Gastrocnemius medialis (tissue), 4 donors: Measurements from ENCODE around the gene MESP1. TPM values are rescaled to one million over a fixed set of nuclear protein-coding genes. Genes with fewer than 3 reads are reported as not detected.

Source experiments
- ATAC-seq, 2 donors: fragments of 150-250 bp; one replicate each; pipeline ENCODE4 v1.9.1; 2016
- DNase-seq, 2 donors: peaks; one replicate each; pipeline ENCODE4 v3.0.0-alpha.2; 2019
- H3K27ac ChIP-seq, 4 donors: fragments of 200-600 bp; sonication (generic); 1 replicate in 1 of 4; 2 replicates in 3 of 4; pipeline ENCODE4 v1.5.1; 2016 to 2018; ENCODE audit warnings: mild to moderate bottlenecking in 2 of 4, moderate library complexity in 1 of 4
- H3K27me3 ChIP-seq, 3 donors: fragments of 200-600 bp; sonication (generic) in 2 of 3; 1 replicate in 1 of 3; 2 replicates in 2 of 3; pipeline versions ENCODE4 v1.5.1 to v1.6.0; 2016 to 2019; ENCODE audit warnings: mild to moderate bottlenecking in 1 of 3, moderate library complexity in 1 of 3
- H3K36me3 ChIP-seq, 2 donors: fragments of 200-600 bp; sonication (generic) in 1 of 2; one replicate each; pipeline ENCODE4 v1.5.1; 2017 to 2018
- H3K4me1 ChIP-seq, 2 donors: fragments of 200-600 bp; sonication (generic) in 1 of 2; one replicate each; pipeline ENCODE4 v1.5.1; 2016 to 2017; ENCODE audit warnings: mild to moderate bottlenecking in 2 of 2
- H3K4me3 ChIP-seq, 4 donors: fragments of 200-600 bp; sonication (generic) in 3 of 4; 1 replicate in 1 of 4; 2 replicates in 3 of 4; pipeline ENCODE4 v1.5.1; 2016 to 2019; ENCODE audit warnings: mild to moderate bottlenecking in 2 of 4
- H3K9me3 ChIP-seq, 3 donors: fragments of 200-600 bp; sonication (generic) in 2 of 3; 1 replicate in 1 of 3; 2 replicates in 2 of 3; pipeline ENCODE4 v1.5.1; 2016 to 2019
- CTCF ChIP-seq, 5 experiments: fragments of 450-650 bp in 3 of 5; fragments of 200-600 bp in 2 of 5; sonication (generic) in 2 of 5; IDR thresholded peaks in 4 of 5; conservative IDR thresholded peaks in 1 of 5; 1 replicate in 4 of 5; 2 replicates in 1 of 5; pipeline ENCODE4 v1.5.1; 2016 to 2019; ENCODE audit warnings: antibody characterized with exemption in 5 of 5, mild to moderate bottlenecking in 3 of 5, moderate library complexity in 3 of 5
- POLR2A ChIP-seq, 2 donors: fragments of 450-650 bp; IDR thresholded peaks; one replicate each; pipeline ENCODE4 v1.6.1; 2017; ENCODE audit warnings: antibody characterized with exemption in 2 of 2, mild to moderate bottlenecking in 2 of 2, moderate library complexity in 2 of 2
- in situ Hi-C, 4 donors: fragments of 200-750 bp; cut with MboI; loops; one replicate each; pipeline versions ENCODE4 v1.15.0 to v1.8.0; 2017; ENCODE audit warnings: low sequenced_read_pairs in 4 of 4
- intact Hi-C: fragments of 100-400 bp; cut with DNase I; formaldehyde crosslinking; loops from one replicate; pipeline ENCODE4 v1.15.1; 2023; ENCODE audit warnings: low total_unique reads
- total RNA-seq, 4 donors: library from RNA; depleted of rRNA; stranded (reverse); fragments of >200 nt; gene quantifications; one replicate each; pipeline versions ENCODE4 v1.1.0 to v1.2.3, GENCODE V29; 2016

MESP1 gene
- total RNA-seq, 4 donors from 2014 or later, result 5.3 to 12.6 (median 6.1) TPM

DNA sequence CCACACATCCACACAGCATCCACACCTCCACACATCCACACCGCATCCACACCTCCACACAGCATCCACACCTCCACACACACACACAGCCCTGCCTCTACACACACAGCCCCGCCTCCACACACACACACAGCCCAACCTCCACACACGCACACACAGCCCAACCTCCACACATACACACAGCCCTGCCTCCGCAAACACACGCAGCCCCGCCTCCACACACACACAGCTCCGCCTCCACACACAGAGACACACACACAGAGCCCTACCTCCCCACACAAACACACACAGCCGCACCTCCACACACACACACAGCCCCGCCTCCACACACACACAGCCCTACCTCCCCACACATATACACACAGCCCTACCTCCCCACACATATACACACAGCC is 4.7 kb downstream of the MESP1 start:
- TF ChIP-seq CTCF (IDR thresholded peaks at IDR 0.05 in 4 of 5, conservative IDR thresholded peaks at IDR 0.05 in 1 of 5) (no peak), POLR2A (IDR thresholded peaks at IDR 0.05) (no peak)
- intact Hi-C loops, result no loop called here
- ATAC-seq (no peak), DNase-seq (no peak)
- H3K4me1 ChIP-seq, result peaks cover 9 to 10% of the 10 kb centered on the region in 2 donors
- H3K27ac ChIP-seq, result no peak overlapping the region
- no peaks in the 10 kb centered on the region for H3K9me3 ChIP-seq
- H3K36me3 ChIP-seq, result no peaks in the 10 kb centered on the region
- H3K27me3 ChIP-seq, result peaks cover 0 to 2% (median 0%) of the 10 kb centered on the region in 3 donors
- in situ Hi-C loops, result no loop called here
- no peak overlapping the region for H3K4me3 ChIP-seq

DNA sequence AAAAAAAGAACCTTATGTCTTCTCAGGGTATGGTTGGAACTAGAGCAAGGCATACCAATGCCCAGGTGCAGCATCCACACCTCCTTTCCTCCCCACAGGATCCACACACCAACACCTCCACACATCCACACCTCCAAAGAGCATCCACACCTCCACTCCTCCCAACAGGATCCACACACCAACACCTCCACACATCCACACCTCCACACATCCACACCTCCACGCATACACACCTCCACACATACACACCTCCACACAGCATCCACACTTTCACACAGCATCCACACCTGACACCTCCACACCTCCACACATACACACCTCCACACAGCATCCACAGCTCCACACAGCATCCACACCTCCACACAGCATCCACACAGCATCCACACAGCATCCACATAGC is 5.3 kb downstream of the MESP1 start:
- no peaks in the 10 kb centered on the region for H3K9me3 ChIP-seq
- in situ Hi-C loops, result no loop called here
- TF ChIP-seq CTCF (IDR thresholded peaks at IDR 0.05 in 4 of 5, conservative IDR thresholded peaks at IDR 0.05 in 1 of 5) (no peak), POLR2A (IDR thresholded peaks at IDR 0.05) (no peak)
- H3K4me1 ChIP-seq, result peaks cover 8 to 9% of the 10 kb centered on the region in 2 donors
- no peak overlapping the region for H3K4me3 ChIP-seq
- ATAC-seq, result no peak
- no peak overlapping the region for H3K27ac ChIP-seq
- DNase-seq, result no peak
- H3K36me3 ChIP-seq, result no peaks in the 10 kb centered on the region
- H3K27me3 ChIP-seq, result peaks cover 0 to 2% (median 0%) of the 10 kb centered on the region in 3 donors
- intact Hi-C loops, result no loop called here

DNA sequence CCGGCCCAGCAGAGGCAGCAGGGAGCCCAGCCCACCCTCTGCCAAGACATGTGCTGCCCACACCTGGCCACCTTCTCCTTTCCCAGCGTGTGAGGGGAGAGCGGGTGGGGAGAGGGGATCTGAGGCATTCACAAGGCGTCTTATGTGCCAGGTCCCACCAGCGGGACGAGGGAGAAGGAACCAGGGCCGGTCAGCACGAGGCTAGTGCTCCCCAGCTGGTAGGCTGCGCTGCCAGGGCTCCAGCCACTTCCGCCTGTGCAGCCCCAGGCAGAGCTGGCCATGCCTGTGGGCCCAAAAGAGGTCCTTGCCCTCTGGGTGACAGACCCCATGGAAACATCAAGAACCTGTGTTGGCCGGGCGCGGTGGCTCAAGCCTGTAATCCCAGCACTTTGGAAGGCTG is 5.9 kb downstream of the MESP1 start:
- DNase-seq (no peak), ATAC-seq (no peak)
- H3K27ac ChIP-seq, result no peak overlapping the region
- H3K4me1 ChIP-seq, result peaks cover 6 to 7% of the 10 kb centered on the region in 2 donors
- peaks cover 0 to 2% (median 0%) of the 10 kb centered on the region in 3 donors for H3K27me3 ChIP-seq
- H3K9me3 ChIP-seq, result no peaks in the 10 kb centered on the region
- TF ChIP-seq POLR2A (IDR thresholded peaks at IDR 0.05) (no peak), CTCF (IDR thresholded peaks at IDR 0.05 in 4 of 5, conservative IDR thresholded peaks at IDR 0.05 in 1 of 5) (no peak)
- in situ Hi-C loops (no loop called here), intact Hi-C loops (no loop called here)
- no peak overlapping the region for H3K4me3 ChIP-seq
- H3K36me3 ChIP-seq, result no peaks in the 10 kb centered on the region

DNA sequence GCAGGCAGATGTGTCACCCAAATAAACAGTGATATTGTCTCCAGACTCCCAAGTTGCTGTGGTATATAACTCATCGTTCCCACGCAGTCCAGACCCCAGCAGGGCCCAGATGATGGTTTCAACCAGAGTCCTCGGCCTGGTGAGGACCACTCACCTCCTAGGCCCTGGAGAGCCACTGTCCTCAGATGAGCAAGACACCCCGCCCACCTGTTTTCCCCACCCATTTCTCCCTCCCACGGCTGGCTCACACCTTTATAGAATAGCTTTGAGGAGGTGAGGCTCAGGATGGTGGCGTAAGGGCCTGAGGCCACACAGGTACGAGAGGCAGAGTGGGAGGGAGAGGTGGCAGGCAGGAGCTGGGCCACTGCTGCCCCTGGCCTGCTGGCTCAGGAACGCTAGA is 7.5 kb downstream of the MESP1 start:
- TF ChIP-seq POLR2A (IDR thresholded peaks at IDR 0.05), result no peak

DNA sequence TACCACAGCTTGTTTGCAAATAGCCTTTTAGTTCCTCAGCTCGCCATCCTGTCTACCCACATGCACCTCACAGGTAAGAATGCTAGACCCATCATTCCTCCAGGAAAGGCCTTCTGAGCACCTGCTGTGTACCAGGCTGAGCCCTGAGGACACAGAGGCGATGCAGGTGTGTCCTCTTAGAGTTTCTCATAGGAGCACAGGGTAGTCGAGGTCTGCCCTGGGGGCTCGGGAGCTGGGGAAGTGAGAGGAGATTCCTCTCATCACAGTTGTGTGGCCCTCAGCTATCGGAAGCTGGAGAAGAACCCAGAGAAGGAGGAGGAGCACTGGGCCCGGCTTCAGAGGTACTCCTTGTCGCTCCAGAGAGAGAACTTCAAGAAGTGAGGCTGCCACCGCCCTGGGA is 8.0 kb downstream of the MESP1 start:
- peaks cover 0 to 2% (median 0%) of the 10 kb centered on the region in 3 donors for H3K27me3 ChIP-seq
- H3K4me1 ChIP-seq, result no peaks in the 10 kb centered on the region
- DNase-seq, result no peak
- intact Hi-C loops (no loop called here), in situ Hi-C loops (no loop called here)
- H3K36me3 ChIP-seq, result no peaks in the 10 kb centered on the region
- H3K27ac ChIP-seq, result no peak overlapping the region
- no peak overlapping the region for H3K4me3 ChIP-seq
- no peak for ATAC-seq
- H3K9me3 ChIP-seq, result no peaks in the 10 kb centered on the region
- TF ChIP-seq POLR2A (IDR thresholded peaks at IDR 0.05) (no peak), CTCF (IDR thresholded peaks at IDR 0.05 in 4 of 5, conservative IDR thresholded peaks at IDR 0.05 in 1 of 5) (no peak)

More for the DNA sequence above, 7.5 kb downstream of the MESP1 start:
- DNase-seq, result no peak
- in situ Hi-C loops, result no loop called here
- H3K36me3 ChIP-seq, result no peaks in the 10 kb centered on the region
- intact Hi-C loops, result no loop called here
- peaks cover 0 to 2% (median 0%) of the 10 kb centered on the region in 3 donors for H3K27me3 ChIP-seq
- no peaks in the 10 kb centered on the region for H3K9me3 ChIP-seq
- H3K4me3 ChIP-seq, result no peak overlapping the region
- H3K27ac ChIP-seq, result no peak overlapping the region
- H3K4me1 ChIP-seq, result no peaks in the 10 kb centered on the region
- ATAC-seq, result no peak
